ENCODE measurements around the gene GOLGA8A. TPM values are rescaled to one million over a fixed set of nuclear protein-coding genes. Genes with fewer than 3 reads are reported as not detected.
"Not testable (repeated sequence)": the region's sequence is repeated elsewhere in the genome, so short reads cannot be mapped to it uniquely, and the experiment has no call there.

Gene GOLGA8A
- total RNA-seq, 2 donors from 2014 or later: 5.7 to 5.9 TPM

DNA sequence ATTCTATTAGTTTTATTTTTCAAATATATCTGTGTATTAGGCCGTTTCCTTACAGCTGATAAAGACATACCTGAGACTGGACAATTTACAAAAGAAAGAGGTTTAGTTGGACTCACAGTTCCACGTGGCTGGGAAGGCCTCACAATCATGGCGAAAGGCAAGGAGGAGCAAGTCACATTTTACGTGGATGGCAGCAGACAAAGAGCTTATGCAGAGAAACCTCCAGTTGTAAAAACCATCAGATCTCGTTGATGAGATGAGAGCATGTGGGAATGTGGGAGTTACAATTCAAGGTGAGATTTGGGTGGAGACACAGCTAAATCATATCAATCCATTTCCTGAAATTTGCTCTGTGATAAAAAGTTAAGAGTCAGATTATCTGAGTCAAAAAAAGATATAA is 2.3 kb upstream of the GOLGA8A start:
- no peaks in the 10 kb centered on the region for H3K27me3 ChIP-seq
- peaks cover 0 to 15% of the 10 kb centered on the region in 2 donors for H3K4me1 ChIP-seq
- H3K9me3 ChIP-seq: no peaks in the 10 kb centered on the region
- H3K4me3 ChIP-seq: no peak overlapping the region
- DNase-seq (ENCODE audit: low spot score): no peak
- TF ChIP-seq, protein P1, sequence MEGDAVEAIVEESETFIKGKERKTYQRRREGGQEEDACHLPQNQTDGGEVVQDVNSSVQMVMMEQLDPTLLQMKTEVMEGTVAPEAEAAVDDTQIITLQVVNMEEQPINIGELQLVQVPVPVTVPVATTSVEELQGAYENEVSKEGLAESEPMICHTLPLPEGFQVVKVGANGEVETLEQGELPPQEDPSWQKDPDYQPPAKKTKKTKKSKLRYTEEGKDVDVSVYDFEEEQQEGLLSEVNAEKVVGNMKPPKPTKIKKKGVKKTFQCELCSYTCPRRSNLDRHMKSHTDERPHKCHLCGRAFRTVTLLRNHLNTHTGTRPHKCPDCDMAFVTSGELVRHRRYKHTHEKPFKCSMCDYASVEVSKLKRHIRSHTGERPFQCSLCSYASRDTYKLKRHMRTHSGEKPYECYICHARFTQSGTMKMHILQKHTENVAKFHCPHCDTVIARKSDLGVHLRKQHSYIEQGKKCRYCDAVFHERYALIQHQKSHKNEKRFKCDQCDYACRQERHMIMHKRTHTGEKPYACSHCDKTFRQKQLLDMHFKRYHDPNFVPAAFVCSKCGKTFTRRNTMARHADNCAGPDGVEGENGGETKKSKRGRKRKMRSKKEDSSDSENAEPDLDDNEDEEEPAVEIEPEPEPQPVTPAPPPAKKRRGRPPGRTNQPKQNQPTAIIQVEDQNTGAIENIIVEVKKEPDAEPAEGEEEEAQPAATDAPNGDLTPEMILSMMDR (IDR thresholded peaks at IDR 0.05): no peak
- H3K27ac ChIP-seq: no peak overlapping the region
- H3K36me3 ChIP-seq: no peaks in the 10 kb centered on the region

DNA sequence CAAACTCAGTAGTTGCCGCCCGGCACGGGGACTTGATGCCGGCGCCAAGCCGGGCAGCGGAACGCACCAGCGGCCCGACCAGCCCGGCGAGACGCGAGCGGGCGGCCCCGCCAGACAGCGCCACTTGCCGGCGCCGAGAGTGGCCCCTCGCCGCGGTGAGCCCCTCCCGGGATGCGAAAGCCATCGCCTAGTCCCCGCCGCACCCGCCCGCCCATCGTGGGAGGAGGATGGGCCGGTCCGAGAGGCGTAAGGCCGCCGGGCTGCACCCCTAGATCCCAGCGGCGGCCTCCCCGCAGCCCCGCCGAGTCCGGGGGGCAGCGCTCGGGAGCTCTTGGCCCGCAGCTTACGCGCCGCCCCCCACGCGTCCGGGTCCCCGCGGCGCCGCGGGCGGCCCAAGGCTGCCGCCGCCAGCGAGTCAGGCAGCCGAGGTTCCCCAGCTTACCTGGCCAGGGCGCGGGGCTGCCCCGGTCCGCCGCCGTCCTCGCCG is 609 bp downstream of the GOLGA8A start:
- no peaks in the 10 kb centered on the region for H3K36me3 ChIP-seq
- TF ChIP-seq, protein P1 (IDR thresholded peaks at IDR 0.05): peak in 1 of 2 donors; percentile 37
- H3K4me1 ChIP-seq: peaks cover 0 to 15% of the 10 kb centered on the region in 2 donors
- no peaks in the 10 kb centered on the region for H3K27me3 ChIP-seq
- no peaks in the 10 kb centered on the region for H3K9me3 ChIP-seq
- no peak for DNase-seq (ENCODE audit: low spot score)
- H3K4me3 ChIP-seq: peak overlapping the region; percentile 50 to 66
- peak overlapping the region; percentile 29 to 55 for H3K27ac ChIP-seq

DNA sequence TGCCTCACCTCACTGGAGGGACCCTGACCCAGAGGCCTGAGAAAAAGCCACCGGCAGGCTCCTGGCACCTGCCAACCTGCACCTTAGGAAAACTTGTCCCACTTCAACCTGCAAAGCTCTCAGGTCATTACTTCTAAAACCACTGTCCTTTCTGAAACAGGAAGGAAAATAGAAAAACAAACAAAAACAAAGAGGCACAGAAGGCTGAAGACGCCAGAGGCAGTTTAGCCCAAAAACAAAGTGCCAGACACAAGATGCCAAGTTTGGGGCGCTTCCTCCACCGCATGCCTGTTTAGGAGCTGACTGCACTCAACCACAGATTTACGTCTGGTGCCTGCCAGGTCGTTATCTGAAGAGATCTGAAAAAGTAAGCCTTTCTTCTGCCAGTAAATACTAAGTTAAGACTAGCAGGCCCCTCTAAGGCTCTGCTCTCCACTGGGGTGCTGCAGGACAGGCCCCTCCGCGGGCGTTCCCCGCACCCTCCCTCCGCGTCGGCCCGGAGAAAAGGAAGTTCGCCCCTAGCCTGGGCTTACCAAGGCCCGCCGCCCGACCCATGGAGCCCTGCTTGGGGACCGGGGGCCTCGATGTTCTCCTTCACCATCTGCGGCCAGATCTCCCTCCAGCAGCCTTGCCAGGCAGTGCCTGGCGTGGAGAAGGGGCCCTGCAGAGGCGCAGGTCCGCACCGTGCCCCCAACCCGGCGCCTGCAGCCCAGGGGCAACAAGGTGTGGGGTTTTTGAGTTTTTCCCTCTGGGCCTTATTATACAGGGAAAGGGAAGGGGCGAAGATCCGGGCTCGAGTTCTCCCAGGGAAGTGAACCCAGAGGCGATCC is 1.3 kb downstream of the GOLGA8A start:
- TF ChIP-seq, protein P1 (IDR thresholded peaks at IDR 0.05): no peak
- Histone ChIP-seq H3K27me3 (no peaks in the 10 kb centered on the region), H3K4me3 (peak overlapping the region; percentile 50 to 66), H3K4me1 (peaks cover 0 to 15% of the 10 kb centered on the region in 2 donors), H3K9me3 (no peaks in the 10 kb centered on the region), H3K36me3 (no peaks in the 10 kb centered on the region), H3K27ac (peak overlapping the region; percentile 29 to 55)
- DNase-seq (ENCODE audit: low spot score): no peak

DNA sequence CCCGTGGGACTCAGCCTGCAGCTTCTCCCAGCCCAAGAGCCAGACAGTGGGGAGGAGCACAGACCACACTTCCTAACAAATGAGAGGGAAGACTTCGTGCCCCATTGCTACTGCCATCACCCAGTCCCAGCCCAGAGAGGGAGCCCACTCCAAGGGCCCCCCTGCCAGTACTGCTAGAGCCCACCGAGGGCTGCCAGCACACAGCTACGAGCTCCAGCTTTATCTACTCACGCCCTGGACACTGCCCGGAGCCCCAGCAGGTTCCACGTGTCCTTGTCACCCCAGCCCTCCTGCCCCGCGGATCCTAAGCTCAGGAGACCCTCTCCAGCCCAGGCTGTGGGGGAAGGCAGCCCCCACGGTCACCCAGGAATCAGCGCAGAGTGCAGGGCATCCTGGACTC is 1.9 kb downstream of the GOLGA8A start:
- Histone ChIP-seq H3K9me3 (no peaks in the 10 kb centered on the region), H3K36me3 (no peaks in the 10 kb centered on the region), H3K27ac (no peak overlapping the region), H3K4me3 (no peak overlapping the region), H3K27me3 (no peaks in the 10 kb centered on the region), H3K4me1 (peaks cover 0 to 15% of the 10 kb centered on the region in 2 donors)
- DNase-seq (ENCODE audit: low spot score): no peak
- TF ChIP-seq, protein P1 (IDR thresholded peaks at IDR 0.05): no peak

DNA sequence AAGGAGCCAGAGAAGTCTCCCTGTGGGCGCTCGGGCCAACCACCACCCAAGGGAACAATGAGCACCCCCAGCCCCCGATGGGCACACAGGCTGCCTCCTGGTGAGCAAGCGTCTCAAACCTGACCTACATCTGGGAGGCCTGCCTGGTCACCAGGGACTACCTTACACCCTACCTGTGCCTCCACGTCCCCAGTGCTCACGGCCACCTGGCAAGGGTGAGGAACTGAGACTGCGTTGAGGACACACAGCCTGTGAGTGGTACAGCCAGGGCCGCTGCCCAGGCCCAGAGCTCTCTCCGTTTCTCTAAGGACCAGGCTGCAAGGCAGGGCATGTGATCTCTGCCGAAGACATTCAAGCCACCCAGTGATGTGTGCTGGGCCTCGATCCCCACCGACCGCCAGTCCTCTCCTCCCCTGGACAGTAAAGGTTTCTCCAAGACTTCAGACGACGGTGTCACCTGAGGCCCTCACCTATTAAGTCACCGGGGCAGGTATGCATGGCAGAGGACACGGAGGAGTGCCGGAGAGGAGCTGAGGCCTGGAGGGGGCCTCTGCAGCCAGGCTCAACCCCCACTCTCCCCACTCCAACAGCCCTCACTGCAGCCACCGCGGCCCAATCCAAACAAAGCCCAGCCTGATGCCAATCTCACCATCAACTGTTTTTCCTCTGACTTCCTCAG is 2.8 kb downstream of the GOLGA8A start:
- H3K27me3 ChIP-seq: no peaks in the 10 kb centered on the region
- no peak overlapping the region for H3K4me3 ChIP-seq
- peaks cover 0 to 15% of the 10 kb centered on the region in 2 donors for H3K4me1 ChIP-seq
- TF ChIP-seq, protein P1 (IDR thresholded peaks at IDR 0.05): no peak
- no peaks in the 10 kb centered on the region for H3K9me3 ChIP-seq
- no peaks in the 10 kb centered on the region for H3K36me3 ChIP-seq
- DNase-seq (ENCODE audit: low spot score): no peak
- H3K27ac ChIP-seq: no peak overlapping the region

DNA sequence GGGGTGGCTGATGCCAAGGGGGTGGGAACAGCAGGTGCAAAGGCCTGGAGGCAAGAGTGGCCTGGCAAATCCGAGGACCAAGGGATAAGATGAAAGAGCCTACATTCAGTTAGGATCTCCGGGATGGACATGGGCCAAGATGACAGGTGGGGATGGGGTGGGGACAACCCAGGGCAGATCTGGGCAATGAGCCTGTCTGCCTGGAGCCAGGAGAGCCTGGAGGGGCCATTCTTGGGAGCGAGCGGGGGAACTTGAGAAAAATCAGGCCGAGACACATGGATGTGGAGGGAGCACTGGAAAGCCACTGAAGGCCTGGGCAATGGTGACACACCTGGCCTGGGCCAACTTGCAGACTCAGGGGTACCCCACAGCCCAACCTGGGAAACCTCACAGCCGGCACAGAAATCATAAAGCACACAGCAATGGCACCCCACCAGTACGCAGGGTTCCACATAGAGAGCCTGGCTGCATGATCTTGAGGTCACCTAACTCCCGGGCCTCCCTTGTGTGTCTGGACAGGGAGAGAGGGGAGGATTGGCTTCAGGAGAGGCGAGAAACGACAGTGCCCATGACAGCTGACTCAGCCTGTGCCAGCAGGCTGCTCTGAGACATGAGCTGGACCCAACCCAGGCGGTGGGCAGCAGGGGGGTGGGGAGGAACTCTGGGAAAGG is 3.5 kb downstream of the GOLGA8A start:
- H3K9me3 ChIP-seq; H3K4me3 ChIP-seq; H3K27me3 ChIP-seq; DNase-seq (ENCODE audit: low spot score); H3K36me3 ChIP-seq: not testable (repeated sequence)
- H3K27ac ChIP-seq: peak overlapping the region in 1 of 2 donors; percentile 16
- peaks cover 0 to 15% of the 10 kb centered on the region in 2 donors for H3K4me1 ChIP-seq

DNA sequence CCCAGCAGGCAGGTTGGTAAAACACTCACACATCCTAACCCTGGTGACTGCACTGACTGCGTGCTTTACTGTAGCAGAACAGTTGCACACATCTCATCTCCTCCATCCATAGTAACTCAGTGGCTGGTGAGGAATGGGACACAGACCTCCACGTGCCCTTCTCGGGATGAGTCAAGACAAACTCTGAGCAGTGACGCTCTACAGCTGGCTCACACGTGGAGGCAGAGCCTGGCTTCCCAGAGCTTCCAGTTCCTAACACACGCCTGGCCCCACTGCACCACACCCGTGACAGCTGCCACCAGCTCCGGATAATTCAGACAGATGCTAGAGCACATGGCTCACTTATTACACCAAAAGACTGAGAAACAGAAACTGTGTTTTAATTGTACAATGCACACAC is 7.0 kb downstream of the GOLGA8A start:
- not testable (repeated sequence) for H3K27me3 ChIP-seq; H3K9me3 ChIP-seq; H3K36me3 ChIP-seq; DNase-seq (ENCODE audit: low spot score); H3K4me3 ChIP-seq; H3K27ac ChIP-seq; H3K4me1 ChIP-seq

DNA sequence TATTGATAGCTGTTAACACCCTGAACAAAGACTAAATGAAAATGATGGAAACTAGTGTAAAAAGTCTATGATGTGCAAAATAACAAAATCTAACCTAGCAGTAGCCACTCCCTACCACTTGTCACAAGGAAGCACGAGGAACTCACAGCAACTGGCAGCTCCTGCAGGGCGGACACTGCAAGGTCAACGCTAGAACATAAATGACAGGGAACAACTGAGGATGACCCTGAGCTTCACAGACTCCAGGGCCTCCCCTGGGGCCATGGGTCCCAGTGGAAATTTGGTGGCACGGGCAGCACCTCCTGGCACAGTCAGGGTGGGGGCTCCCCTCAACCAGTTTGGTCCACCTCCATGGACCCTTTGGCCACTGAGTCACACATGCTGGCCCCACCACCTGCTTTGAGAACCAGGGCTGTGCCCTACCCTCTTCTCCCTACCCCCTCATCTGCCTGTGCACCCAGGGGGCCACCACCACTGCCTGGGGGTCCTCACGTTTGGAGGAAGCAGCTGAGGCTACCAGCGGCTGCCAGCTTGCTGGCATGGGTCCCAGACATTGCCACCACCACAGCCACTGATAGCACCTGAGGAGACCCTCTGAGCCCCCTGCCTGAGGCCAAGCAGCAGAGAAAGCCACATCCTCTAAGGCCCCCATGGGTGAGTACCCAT is 14.1 kb downstream of the GOLGA8A start:
- H3K36me3 ChIP-seq; H3K4me3 ChIP-seq; H3K4me1 ChIP-seq; H3K27ac ChIP-seq; DNase-seq (ENCODE audit: low spot score); H3K9me3 ChIP-seq; H3K27me3 ChIP-seq: not testable (repeated sequence)

Data from right atrium auricular region (tissue), 2 donors.